ENCODE data around the gene GABRB1.

Gene GABRB1

GRCh38 chr4:47463235-47463956 lies 432.0 kb downstream of the GABRB1 start, which contains the start of gene COMMD8 (continued):
- TF ChIP-seq ZEB2 (tag by site-specific recombination; IDR thresholded peaks at IDR 0.05) (0 out of 2 replicates have a peak, but pooled peaks have one; percentile 49), ZBTB11 (tag by site-specific recombination; conservative IDR thresholded peaks at IDR 0.05; ENCODE audit: low read depth) (0 out of 2 replicates have a peak, but pooled peaks have one; percentile 24), TSHZ1 (tag by site-specific recombination; IDR thresholded peaks at IDR 0.05; ENCODE audit: borderline replicate concordance) (no peak), MZF1 (tag by site-specific recombination; IDR thresholded peaks at IDR 0.05; ENCODE audit: borderline replicate concordance) (no peak), SP3 (tag by site-specific recombination; IDR thresholded peaks at IDR 0.05) (peak; percentile 78), ZNF639 (tag by site-specific recombination; IDR thresholded peaks at IDR 0.05) (no peak), ZNF239 (tag by site-specific recombination; IDR thresholded peaks at IDR 0.05) (no peak), REST (tag by site-specific recombination; IDR thresholded peaks at IDR 0.05) (no peak), SCRT1 (tag by site-specific recombination; IDR thresholded peaks at IDR 0.05; ENCODE audit: borderline replicate concordance) (no peak), ZNF324 (tag by site-specific recombination; IDR thresholded peaks at IDR 0.05) (no peak), PATZ1 (tag by site-specific recombination; IDR thresholded peaks at IDR 0.05) (peak; percentile 82), FEZF1 (tag by site-specific recombination; IDR thresholded peaks at IDR 0.05) (no peak), KLF1 (tag by site-specific recombination; IDR thresholded peaks at IDR 0.05) (peak; percentile 76), ZNF223 (tag by site-specific recombination; IDR thresholded peaks at IDR 0.05) (no peak), KLF8 (tag by site-specific recombination; IDR thresholded peaks at IDR 0.05) (peak; percentile 80; the same call in 1 of the 2 replicates), KLF9 (tag by site-specific recombination; IDR thresholded peaks at IDR 0.05; ENCODE audit: low read depth) (peak; percentile 71), ZNF184 (tag by site-specific recombination; IDR thresholded peaks at IDR 0.05) (no peak), ZNF692 (tag by site-specific recombination; IDR thresholded peaks at IDR 0.05) (peak; percentile 72), ZNF423 (tag by site-specific recombination; IDR thresholded peaks at IDR 0.05) (peak; percentile 70; the same call in 1 of the 2 replicates), KLF17 (tag by site-specific recombination; IDR thresholded peaks at IDR 0.05) (peak; percentile 87)
